H9 (cell line): ENCODE measurements around the gene ALDH1L1. TPM values are rescaled to one million over a fixed set of nuclear protein-coding genes. Genes with fewer than 3 reads are reported as not detected.
A peak's percentile ranks its signal among the peaks of the same experiment; 100 is the strongest.

Experiments used
- DNase-seq: peaks from one replicate; pipeline ENCODE4 v3.0.0-alpha.2; 2017
- H2AFZ ChIP-seq: one replicate; pipeline ENCODE4 v1.6.1; 2013; ENCODE audit warnings: mild to moderate bottlenecking, low read length, control low read depth, moderate library complexity
- H2AK5ac ChIP-seq: 2 replicates; pipeline ENCODE4 v1.6.1; 2013; ENCODE audit warnings: low read length, control low read depth, mixed read lengths; ENCODE audit not compliant: insufficient read length
- H2BK120ac ChIP-seq: one replicate; pipeline ENCODE4 v1.6.1; 2013; ENCODE audit warnings: low read depth, mild to moderate bottlenecking, low read length, control low read depth, inconsistent platforms; ENCODE audit not compliant: poor library complexity, severe bottlenecking
- H2BK12ac ChIP-seq: 2 replicates; pipeline ENCODE4 v1.6.1; 2013; ENCODE audit warnings: low read length, control low read depth, mixed read lengths, low read depth; ENCODE audit not compliant: insufficient read length
- H2BK15ac ChIP-seq: 2 replicates; pipeline ENCODE4 v1.6.1; 2013; ENCODE audit warnings: low read depth, low read length, control low read depth
- H2BK20ac ChIP-seq: one replicate; pipeline ENCODE4 v1.6.1; 2013; ENCODE audit warnings: low read depth, mild to moderate bottlenecking, low read length, control low read depth, inconsistent platforms; ENCODE audit not compliant: poor library complexity, severe bottlenecking
- H2BK5ac ChIP-seq: 2 replicates; pipeline ENCODE4 v1.6.1; 2013; ENCODE audit warnings: low read length, control low read depth, mixed read lengths; ENCODE audit not compliant: insufficient read length
- H3K14ac ChIP-seq: 2 replicates; pipeline ENCODE4 v1.6.1; 2013; ENCODE audit warnings: low read length, control low read depth; ENCODE audit not compliant: insufficient read depth
- H3K18ac ChIP-seq: 2 replicates; pipeline ENCODE4 v1.6.1; 2013; ENCODE audit warnings: low read depth, mild to moderate bottlenecking, mixed read lengths, low read length, control low read depth; ENCODE audit not compliant: insufficient read length
- H3K23ac ChIP-seq: 2 replicates; pipeline ENCODE4 v1.6.1; 2013; ENCODE audit warnings: low read length, control low read depth, mixed read lengths, low read depth; ENCODE audit not compliant: insufficient read length
- H3K23me2 ChIP-seq: 2 replicates; pipeline ENCODE4 v1.6.1; 2013; ENCODE audit warnings: low read depth, mild to moderate bottlenecking, mixed read lengths, low read length, control low read depth; ENCODE audit not compliant: insufficient read length, poor library complexity, severe bottlenecking
- H3K27ac ChIP-seq: 2 replicates; pipeline ENCODE4 v1.5.1; 2013; ENCODE audit warnings: low read length, control low read depth, mixed read lengths, low read depth; ENCODE audit not compliant: insufficient read length
- H3K27me3 ChIP-seq: 2 replicates; pipeline ENCODE4 v1.6.1; 2013; ENCODE audit warnings: low read length, control low read depth, inconsistent platforms; ENCODE audit not compliant: insufficient read depth
- H3K4ac ChIP-seq: 2 replicates; pipeline ENCODE4 v1.6.1; 2013; ENCODE audit warnings: low read depth, mild to moderate bottlenecking, control low read depth, inconsistent platforms, low read length, moderate library complexity
- H3K4me1 ChIP-seq: 2 replicates; pipeline ENCODE4 v1.6.1; 2013; ENCODE audit warnings: low read length, control low read depth, inconsistent platforms; ENCODE audit not compliant: insufficient read depth
- H3K4me2 ChIP-seq: 2 replicates; pipeline ENCODE4 v1.6.1; 2013; ENCODE audit warnings: low read length, control low read depth, mixed read lengths; ENCODE audit not compliant: insufficient read length, insufficient read depth
- H3K56ac ChIP-seq: 2 replicates; pipeline ENCODE4 v1.6.1; 2013; ENCODE audit warnings: low read depth, mild to moderate bottlenecking, mixed read lengths, low read length, control low read depth; ENCODE audit not compliant: insufficient read length
- H3K79me1 ChIP-seq: 2 replicates; pipeline ENCODE4 v1.6.1; 2013; ENCODE audit warnings: low read depth, mild to moderate bottlenecking, moderate library complexity, low read length, control low read depth, inconsistent platforms; ENCODE audit not compliant: insufficient read depth, poor library complexity, severe bottlenecking
- H3K79me2 ChIP-seq: 2 replicates; pipeline ENCODE4 v1.6.1; 2013; ENCODE audit warnings: low read length, control low read depth, inconsistent platforms; ENCODE audit not compliant: insufficient read depth
- H3K9ac ChIP-seq: 2 replicates; pipeline ENCODE4 v1.6.1; 2013; ENCODE audit warnings: low read length, control low read depth, mixed read lengths; ENCODE audit not compliant: insufficient read length; ENCODE audit errors: extremely low read depth
- H3K9me3 ChIP-seq: one replicate; pipeline ENCODE4 v1.6.1; 2013; ENCODE audit warnings: low read depth, low read length, inconsistent platforms; ENCODE audit not compliant: control insufficient read depth
- H3T11ph ChIP-seq: one replicate; pipeline ENCODE4 v1.6.1; 2013; ENCODE audit warnings: mild to moderate bottlenecking, low read length, control low read depth, inconsistent platforms
- H4K20me1 ChIP-seq: one replicate; pipeline ENCODE4 v1.6.1; 2013; ENCODE audit not compliant: control insufficient read depth, insufficient read length, insufficient read depth
- H4K5ac ChIP-seq: 2 replicates; pipeline ENCODE4 v1.6.1; 2013; ENCODE audit warnings: low read depth, mild to moderate bottlenecking, mixed read lengths, low read length, control low read depth; ENCODE audit not compliant: insufficient read length
- H4K8ac ChIP-seq: replicated peaks from 2 replicates; pipeline ENCODE4 v1.6.1; 2013; ENCODE audit warnings: low read length, control low read depth, mixed read lengths, low read depth; ENCODE audit not compliant: insufficient read length
- H4K91ac ChIP-seq: 2 replicates; pipeline ENCODE4 v1.6.1; 2013; ENCODE audit warnings: low read depth, mild to moderate bottlenecking, moderate library complexity, mixed read lengths, low read length, control low read depth; ENCODE audit not compliant: insufficient read length
- H3K27ac Mint-ChIP-seq, 3 experiments: 2 replicates in 2 of 3; 3 replicates in 1 of 3; pipeline ENCODE4 v1.8.0; 2020 to 2021; ENCODE audit warnings: mixed read lengths in 3 of 3, mild to moderate bottlenecking in 1 of 3, moderate library complexity in 1 of 3
- H3K27me3 Mint-ChIP-seq: 2 replicates; pipeline ENCODE4 v1.8.0; 2021; ENCODE audit warnings: low read depth, mild to moderate bottlenecking, moderate library complexity, mixed read lengths
- H3K36me3 Mint-ChIP-seq, 3 experiments: 2 replicates in 2 of 3; 3 replicates in 1 of 3; pipeline ENCODE4 v1.8.0; 2020 to 2021; ENCODE audit warnings: low read depth in 3 of 3, mixed read lengths in 3 of 3; ENCODE audit not compliant: insufficient read depth in 1 of 3
- H3K4me1 Mint-ChIP-seq, 2 experiments: 2 replicates each; pipeline ENCODE4 v1.8.0; 2020; ENCODE audit warnings: mixed read lengths in 2 of 2
- H3K4me3 Mint-ChIP-seq, 2 experiments: 2 replicates in 1 of 2; 3 replicates in 1 of 2; pipeline ENCODE4 v1.8.0; 2020 to 2021; ENCODE audit warnings: mild to moderate bottlenecking in 2 of 2, mixed read lengths in 2 of 2, moderate library complexity in 1 of 2
- H3K9me3 Mint-ChIP-seq, 2 experiments: 2 replicates in 1 of 2; 3 replicates in 1 of 2; pipeline ENCODE4 v1.8.0; 2020; ENCODE audit warnings: mild to moderate bottlenecking in 2 of 2, mixed read lengths in 2 of 2, moderate library complexity in 1 of 2
- CTCF ChIP-seq: fragments of 200-600 bp; sonication (generic); conservative IDR thresholded peaks from 3 replicates; pipeline ENCODE4 v1.8.0; 2021; ENCODE audit warnings: antibody characterized with exemption, mild to moderate bottlenecking
- WGBS: extraction: QIAGEN DNeasy Blood & Tissue Kit; methylation state at CpG from one replicate; pipeline ENCODE4 v1.1.7; 2013; ENCODE audit warnings: missing lambda C conversion rate, low lambda C conversion rate, mixed read lengths; ENCODE audit not compliant: insufficient read length; ENCODE audit errors: extremely low coverage; 5-methylcytosine and 5-hydroxymethylcytosine counted together
- total RNA-seq: library from RNA; stranded (reverse); gene quantifications from 2 replicates; pipeline ENCODE4 v1.2.1, GENCODE V29; 2021

ALDH1L1 gene
- total RNA-seq, 1 experiment from 2014 or later = 0.90 TPM

- no peak overlapping the region for H3K18ac ChIP-seq
- H2BK5ac ChIP-seq = no peak overlapping the region
- no peaks in the 10 kb centered on the region for H3K36me3 Mint-ChIP-seq
- no peak overlapping the region for H2BK15ac ChIP-seq
- no peak overlapping the region for H3K27ac ChIP-seq
- no peaks in the 10 kb centered on the region for H3K27me3 ChIP-seq
- H3K4ac ChIP-seq = no peak overlapping the region
- no peak overlapping the region for H3K9ac ChIP-seq
- H3K4me3 Mint-ChIP-seq = no peak overlapping the region
- no peak for TF ChIP-seq CTCF
- no peak overlapping the region for H2BK12ac ChIP-seq
- no peak overlapping the region for H2AK5ac ChIP-seq
- H3K4me1 ChIP-seq = peaks cover 3% of the 10 kb centered on the region; the same call in 1 of the 2 replicates
- no peaks in the 10 kb centered on the region for H3K23me2 ChIP-seq
- no peak overlapping the region for H3T11ph ChIP-seq
- H3K9me3 ChIP-seq = no peaks in the 10 kb centered on the region
- H3K27ac Mint-ChIP-seq = no peak overlapping the region
- no peak overlapping the region for H3K56ac ChIP-seq
- H3K79me2 ChIP-seq = no peaks in the 10 kb centered on the region
- no peak overlapping the region for H2BK120ac ChIP-seq
- no peak overlapping the region for H4K91ac ChIP-seq
- no peaks in the 10 kb centered on the region for H3K79me1 ChIP-seq
- peaks cover 28% of the 10 kb centered on the region for H3K27me3 Mint-ChIP-seq
- peaks cover 17% of the 10 kb centered on the region in 2 experiments for H3K4me1 Mint-ChIP-seq
- no peak overlapping the region for H4K8ac ChIP-seq
- peaks cover 2% of the 10 kb centered on the region for H4K20me1 ChIP-seq
- no peak overlapping the region for H3K23ac ChIP-seq
- no peaks in the 10 kb centered on the region; a peak in 1 of 5 replicates for H3K9me3 Mint-ChIP-seq
- no CpG with 5 or more reads among the region's 6 CpGs for WGBS
- peak; percentile 29 for DNase-seq
- no peak overlapping the region for H4K5ac ChIP-seq
- no peak overlapping the region for H2BK20ac ChIP-seq
- H3K4me2 ChIP-seq = no peak overlapping the region
- no peak overlapping the region for H2AFZ ChIP-seq
- H3K14ac ChIP-seq = no peak overlapping the region
Measured at GRCh38 chr3:126133606-126134005, 46.8 kb downstream of the ALDH1L1 start.
